GM12873 (cell line): Measurements from ENCODE around the gene ADGRD2.

Experiments
- CTCF ChIP-seq: IDR thresholded peaks from 2 replicates; pipeline ENCODE4 v1.5.1; 2012; ENCODE audit warnings: low read depth, mild to moderate bottlenecking, moderate library complexity, low read length, control low read depth; ENCODE audit not compliant: insufficient read depth; ENCODE audit errors: missing control alignments

The ADGRD2 gene

GRCh38 chr9:124496075-124496449 is 45.8 kb downstream of the ADGRD2 start:
- TF ChIP-seq CTCF = no peak

DNA sequence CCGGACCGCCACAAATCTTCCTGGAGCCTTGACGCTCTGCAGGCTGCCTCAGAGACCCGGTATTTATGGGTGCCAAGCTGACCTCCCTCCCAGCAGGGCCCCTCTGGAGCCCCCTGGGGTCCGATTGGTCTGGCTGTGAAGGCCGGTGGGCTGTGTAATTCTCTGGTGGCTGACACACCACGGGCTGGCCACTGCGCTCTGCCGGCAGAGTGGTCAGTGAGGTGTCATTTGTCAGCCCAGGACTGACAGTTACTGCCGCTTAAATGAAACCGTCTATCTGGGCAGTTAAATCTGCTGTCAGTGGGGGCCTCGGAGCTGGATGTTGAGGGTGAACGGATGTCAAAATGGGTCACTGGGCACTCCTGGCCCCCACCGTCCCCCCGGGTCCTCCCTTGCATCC is 46.2 kb downstream of the ADGRD2 start:
- TF ChIP-seq CTCF = no peak

DNA sequence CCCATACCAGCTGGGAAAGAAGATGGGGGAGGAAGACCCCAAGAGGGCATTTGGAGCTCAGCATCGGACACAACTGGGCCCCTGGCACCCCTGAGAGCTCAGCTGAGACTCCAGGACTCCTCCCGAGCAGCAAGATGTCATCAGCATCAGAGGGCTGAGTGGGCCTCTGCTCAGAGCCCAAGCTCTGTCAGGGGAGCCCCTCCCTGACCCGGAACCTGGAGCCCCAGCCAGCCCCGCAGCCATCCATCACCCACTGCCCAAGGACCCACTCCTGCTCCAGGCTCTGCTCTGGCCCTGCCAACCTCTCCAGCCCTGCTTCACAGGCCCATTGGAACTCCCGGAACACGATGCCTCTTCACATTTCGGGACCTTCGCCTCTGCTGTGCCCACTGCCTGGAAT is 47.2 kb downstream of the ADGRD2 start:
- no peak for TF ChIP-seq CTCF

- no peak for TF ChIP-seq CTCF
Observed at GRCh38 chr9:124498040-124498439, 47.8 kb downstream of the ADGRD2 start.

GRCh38 chr9:124498499-124499146 is 48.4 kb downstream of the ADGRD2 start:
- no peak for TF ChIP-seq CTCF

- no peak for TF ChIP-seq CTCF
Observed at GRCh38 chr9:124499216-124499615, 49.0 kb downstream of the ADGRD2 start.

DNA sequence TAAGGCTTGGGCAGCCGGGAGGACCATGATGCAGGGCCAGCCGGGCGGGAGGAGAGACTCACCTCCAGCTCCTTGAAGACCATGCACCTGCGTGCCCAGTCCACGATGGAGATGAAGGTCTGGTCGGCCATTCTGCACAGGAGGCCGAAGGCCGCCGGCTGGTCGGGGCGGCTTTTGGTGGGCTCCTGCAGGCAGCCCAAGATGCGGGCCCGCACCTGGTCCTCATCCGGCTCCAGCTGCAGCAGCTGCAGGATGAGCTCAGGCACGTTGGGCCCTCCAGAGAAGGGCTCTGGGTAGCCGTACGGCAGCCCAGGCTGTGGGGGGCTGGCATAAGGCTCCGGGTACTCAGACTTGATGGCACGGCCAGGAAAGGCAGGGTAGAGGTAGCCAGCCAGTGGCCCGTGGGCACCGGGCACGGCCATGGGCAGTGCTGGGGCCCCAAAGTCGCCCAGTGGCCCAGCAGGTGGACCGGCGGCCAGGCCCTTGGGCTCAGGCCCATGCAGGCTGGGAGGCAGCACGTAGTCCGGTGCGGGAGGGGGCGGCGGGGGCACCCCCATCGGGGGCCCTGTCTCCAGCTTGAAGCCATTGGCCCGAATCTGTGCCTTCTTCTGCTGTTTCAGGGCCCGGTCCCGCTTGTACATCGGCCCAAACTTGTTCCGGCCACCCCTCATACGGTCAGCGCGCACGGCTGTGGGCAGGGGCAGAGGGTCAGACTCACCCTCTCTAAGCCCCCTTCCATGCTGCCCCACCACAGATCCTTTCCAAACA is 50.0 kb downstream of the ADGRD2 start:
- no peak for TF ChIP-seq CTCF
